Measurements from ENCODE around the gene CHMP4A.

GRCh38 chr14:24260780-24261157, 47.5 kb upstream of the CHMP4A start:
- TF ChIP-seq, protein P1, sequence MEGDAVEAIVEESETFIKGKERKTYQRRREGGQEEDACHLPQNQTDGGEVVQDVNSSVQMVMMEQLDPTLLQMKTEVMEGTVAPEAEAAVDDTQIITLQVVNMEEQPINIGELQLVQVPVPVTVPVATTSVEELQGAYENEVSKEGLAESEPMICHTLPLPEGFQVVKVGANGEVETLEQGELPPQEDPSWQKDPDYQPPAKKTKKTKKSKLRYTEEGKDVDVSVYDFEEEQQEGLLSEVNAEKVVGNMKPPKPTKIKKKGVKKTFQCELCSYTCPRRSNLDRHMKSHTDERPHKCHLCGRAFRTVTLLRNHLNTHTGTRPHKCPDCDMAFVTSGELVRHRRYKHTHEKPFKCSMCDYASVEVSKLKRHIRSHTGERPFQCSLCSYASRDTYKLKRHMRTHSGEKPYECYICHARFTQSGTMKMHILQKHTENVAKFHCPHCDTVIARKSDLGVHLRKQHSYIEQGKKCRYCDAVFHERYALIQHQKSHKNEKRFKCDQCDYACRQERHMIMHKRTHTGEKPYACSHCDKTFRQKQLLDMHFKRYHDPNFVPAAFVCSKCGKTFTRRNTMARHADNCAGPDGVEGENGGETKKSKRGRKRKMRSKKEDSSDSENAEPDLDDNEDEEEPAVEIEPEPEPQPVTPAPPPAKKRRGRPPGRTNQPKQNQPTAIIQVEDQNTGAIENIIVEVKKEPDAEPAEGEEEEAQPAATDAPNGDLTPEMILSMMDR (optimal IDR thresholded peaks at IDR 0.05 in 1 of 3, IDR thresholded peaks at IDR 0.05 in 1 of 3, conservative IDR thresholded peaks at IDR 0.05 in 1 of 3; ENCODE audit: extremely low read depth in 1 of 3, insufficient read depth in 2 of 3, low read length in 3 of 3), result no peak
- TF ChIP-seq EZH2 (IDR thresholded peaks at IDR 0.05; ENCODE audit: low read length), result no peak

All from keratinocyte (primary cell).